HG03457 (cell line): ENCODE measurements around the gene PROCA1.
"Not testable (repeated sequence)": the region's sequence is repeated elsewhere in the genome, so short reads cannot be mapped to it uniquely, and the experiment has no call there.

Experiments used
- ATAC-seq: cut with Tn5 transposase; IDR thresholded peaks from one replicate; pipeline ENCODE4 v1.9.1; 2021; ENCODE audit warnings: moderate number of reproducible peaks; ENCODE audit not compliant: unreplicated experiment

The PROCA1 gene

GRCh38 chr17:28686296-28686695 is 25.4 kb downstream of the PROCA1 start:
- ATAC-seq, result no peak

GRCh38 chr17:28685366-28685765 is 26.3 kb downstream of the PROCA1 start:
- ATAC-seq, result no peak

- no peak for ATAC-seq
Measured at GRCh38 chr17:28684963-28685362, 26.7 kb downstream of the PROCA1 start.

GRCh38 chr17:28682655-28683054 is 29.0 kb downstream of the PROCA1 start:
- ATAC-seq, result no peak

GRCh38 chr17:28675980-28676379 is 35.7 kb downstream of the PROCA1 start:
- ATAC-seq, result no peak

GRCh38 chr17:28675490-28675889 is 36.2 kb downstream of the PROCA1 start:
- ATAC-seq, result no peak

- ATAC-seq, result no peak
Measured at GRCh38 chr17:28669918-28670317, 41.8 kb downstream of the PROCA1 start.

- no peak for ATAC-seq
Measured at GRCh38 chr17:28667870-28668269, 43.8 kb downstream of the PROCA1 start.

- no peak for ATAC-seq
Measured at GRCh38 chr17:28665994-28666393, 45.7 kb downstream of the PROCA1 start.

- ATAC-seq, result no peak
Measured at GRCh38 chr17:28663723-28664122, 48.0 kb downstream of the PROCA1 start.

- no peak for ATAC-seq
Measured at GRCh38 chr17:28662527-28662829, 49.2 kb downstream of the PROCA1 start.

- ATAC-seq, result peak; percentile 60
Measured at GRCh38 chr17:28661635-28662526, 49.8 kb downstream of the PROCA1 start, which contains the start of the genes SDF2 and SUPT6H. SDF2 (minus strand) TSS chr17:28661906; CDS start chr17:28661876, 30 bp downstream. SUPT6H (plus strand) TSS chr17:28662205; CDS start chr17:28673402, 11,197 bp downstream.

GRCh38 chr17:28659497-28659881 is 52.2 kb downstream of the PROCA1 start:
- ATAC-seq, result not testable (repeated sequence)

- ATAC-seq, result not testable (repeated sequence)
Measured at GRCh38 chr17:28658766-28659496, 52.8 kb downstream of the PROCA1 start.

GRCh38 chr17:28658342-28658741 is 53.3 kb downstream of the PROCA1 start:
- not testable (repeated sequence) for ATAC-seq

- ATAC-seq, result no peak
Measured at GRCh38 chr17:28657756-28658155, 53.9 kb downstream of the PROCA1 start.

- no peak for ATAC-seq
Measured at GRCh38 chr17:28655160-28655559, 56.5 kb downstream of the PROCA1 start.
